Epithelial cell of proximal tubule (primary cell): ENCODE results near the gene CEMIP. TPM values are rescaled to one million over a fixed set of nuclear protein-coding genes. Genes with fewer than 3 reads are reported as not detected.
"Not testable (repeated sequence)": the region's sequence is repeated elsewhere in the genome, so short reads cannot be mapped to it uniquely, and the experiment has no call there.

Experiments
- DNase-seq: peaks from one replicate; pipeline ENCODE4 v3.0.0-alpha.2; 2011; ENCODE audit warnings: low read depth
- H3K4me3 ChIP-seq: 2 replicates; pipeline ENCODE4 v1.5.1; 2011; ENCODE audit warnings: low read depth, mild to moderate bottlenecking, low read length
- CTCF ChIP-seq: conservative IDR thresholded peaks from 2 replicates; pipeline ENCODE4 v1.5.1; 2012; ENCODE audit warnings: low read depth, mild to moderate bottlenecking, low read length
- total RNA-seq: library from RNA; depleted of rRNA; stranded (reverse); fragments of >200 nt; gene quantifications from 2 replicates; pipeline ENCODE4 v1.2.3, GENCODE V29; 2015

The CEMIP gene
- total RNA-seq, 1 donor from 2014 or later, result 0.06 TPM

DNA sequence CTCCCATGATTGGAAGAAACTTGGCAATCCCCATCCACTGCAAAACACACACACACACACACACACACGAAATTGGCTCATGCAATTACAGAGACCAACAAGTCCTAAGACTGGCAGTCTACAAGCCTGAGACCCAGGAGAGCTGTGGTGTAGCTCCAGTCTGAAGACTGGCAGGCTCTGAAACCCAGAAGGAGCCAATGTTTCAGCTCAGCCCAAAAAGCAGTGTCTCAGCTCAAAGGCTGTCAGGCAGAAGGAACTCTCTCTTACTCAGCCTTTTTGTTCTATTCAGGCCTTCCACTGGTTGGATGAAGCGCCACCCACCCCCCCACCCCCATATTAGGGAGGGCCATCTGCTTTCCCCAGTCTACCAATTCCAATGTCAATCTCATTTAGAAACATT, 178.4 kb downstream of the CEMIP start:
- no peak for DNase-seq
- TF ChIP-seq CTCF, result no peak
- H3K4me3 ChIP-seq, result no peak overlapping the region

- DNase-seq, result no peak
- no peak overlapping the region for H3K4me3 ChIP-seq
- TF ChIP-seq CTCF, result no peak
Observed at GRCh38 chr15:80957976-80958375, 178.8 kb downstream of the CEMIP start.

DNA sequence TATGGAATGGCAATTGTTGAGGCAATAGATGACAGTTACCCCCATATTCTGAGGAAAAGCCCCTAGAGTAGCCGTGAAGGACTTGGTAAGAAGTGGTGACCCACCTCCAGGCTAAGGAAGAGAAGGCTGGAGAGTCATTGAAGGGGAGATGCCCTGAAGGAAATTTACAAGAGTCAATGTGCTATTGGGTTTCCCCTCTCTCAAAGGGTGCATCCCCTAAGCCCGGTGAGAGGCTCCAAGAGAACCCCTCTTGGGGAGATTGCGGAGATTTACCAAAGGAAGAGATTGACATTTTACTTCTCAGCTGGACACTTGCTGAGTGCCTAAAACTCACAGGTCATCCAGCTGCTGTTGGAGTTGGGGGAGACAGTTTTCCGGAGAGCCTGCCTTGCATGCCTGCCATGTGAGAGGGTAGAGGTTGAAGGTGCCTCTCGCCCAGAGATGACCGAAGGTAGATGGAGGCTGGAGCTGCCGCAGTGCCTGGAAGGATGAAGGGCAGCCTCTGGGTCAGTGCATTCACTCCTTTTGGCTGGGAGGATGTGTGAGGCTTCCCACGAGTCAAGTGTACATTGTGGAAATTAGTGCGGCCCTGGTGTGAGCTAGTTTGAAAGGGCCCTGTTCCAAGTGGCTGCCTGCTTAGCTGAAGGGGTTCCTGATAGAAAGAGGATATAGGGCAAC, 179.8 kb downstream of the CEMIP start:
- no peak for DNase-seq
- no peak for TF ChIP-seq CTCF
- H3K4me3 ChIP-seq, result no peak overlapping the region

DNA sequence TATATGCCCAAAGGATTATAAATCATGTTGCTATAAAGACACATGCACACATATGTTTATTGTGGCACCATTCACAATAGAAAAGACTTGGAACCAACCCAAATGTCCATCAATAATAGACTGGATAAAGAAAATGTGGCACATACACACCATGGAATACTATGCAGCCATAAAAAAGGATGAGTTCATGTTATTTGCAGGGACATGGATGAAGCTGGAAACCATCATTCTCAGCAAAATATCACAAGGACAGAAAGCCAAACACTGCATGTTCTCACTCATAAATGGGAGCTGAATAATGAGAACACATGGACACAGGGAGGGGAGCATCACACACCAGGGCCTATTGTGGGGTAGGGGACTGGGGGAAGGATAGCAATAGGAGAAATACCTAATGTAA, 186.3 kb downstream of the CEMIP start:
- not testable (repeated sequence) for H3K4me3 ChIP-seq, DNase-seq

DNA sequence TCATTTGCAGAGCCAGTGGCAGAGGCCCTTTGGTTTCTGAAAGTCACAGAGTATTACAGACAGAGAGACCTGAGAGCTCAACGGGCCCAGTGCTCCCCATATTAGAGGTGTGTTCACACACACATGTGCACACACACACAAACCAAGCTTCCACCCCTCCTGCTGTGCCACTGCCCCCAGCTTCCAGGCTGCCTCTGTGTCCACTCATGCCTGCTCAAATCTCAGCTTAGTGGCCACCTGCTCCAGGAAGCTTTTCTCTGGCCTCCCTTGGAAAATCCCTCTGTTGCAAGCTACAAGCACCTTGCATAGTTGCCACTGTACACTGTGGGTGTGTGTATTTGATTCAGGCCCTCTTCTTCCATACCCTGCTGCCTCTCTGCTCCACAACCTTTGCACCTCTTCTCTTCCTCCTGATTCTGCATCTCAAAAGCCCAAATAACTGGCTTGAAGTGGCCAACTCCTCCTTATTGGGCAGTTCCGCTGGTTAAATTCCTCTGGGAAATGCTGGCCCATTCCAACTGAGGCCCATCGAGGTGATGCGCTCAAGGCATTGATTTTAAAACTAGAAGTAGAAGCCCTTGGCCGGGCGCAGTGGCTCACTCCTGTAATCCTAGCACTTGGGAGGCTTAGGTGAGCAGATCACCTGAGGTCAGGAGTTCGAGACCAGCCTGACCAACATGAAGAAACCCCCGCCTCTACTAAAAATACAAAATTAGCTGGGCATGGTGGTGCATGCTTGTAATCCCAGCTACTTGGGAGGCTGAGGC, 187.4 kb downstream of the CEMIP start:
- no peak for DNase-seq
- no peak for TF ChIP-seq CTCF
- no peak overlapping the region for H3K4me3 ChIP-seq

DNA sequence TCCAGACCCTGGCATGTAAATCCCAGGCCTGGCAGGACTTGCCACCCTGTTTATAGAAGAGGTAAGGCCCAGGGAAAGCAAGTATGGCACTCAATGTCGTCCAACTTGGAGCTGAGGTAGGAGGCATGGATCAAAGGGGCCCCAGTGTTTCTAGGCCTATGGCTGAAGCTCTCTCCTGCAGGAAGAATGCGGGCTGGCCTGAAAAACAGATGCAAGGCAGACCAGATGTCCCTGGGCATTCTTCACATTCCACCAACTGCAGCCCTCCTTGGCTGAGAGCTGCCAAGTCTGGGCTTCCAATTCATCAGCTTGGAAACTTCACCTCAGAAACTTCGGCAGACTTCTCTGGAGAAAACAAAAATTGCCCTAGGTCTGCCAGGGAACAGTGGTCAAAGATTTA, 188.3 kb downstream of the CEMIP start:
- no peak for TF ChIP-seq CTCF
- no peak overlapping the region for H3K4me3 ChIP-seq
- DNase-seq, result no peak

DNA sequence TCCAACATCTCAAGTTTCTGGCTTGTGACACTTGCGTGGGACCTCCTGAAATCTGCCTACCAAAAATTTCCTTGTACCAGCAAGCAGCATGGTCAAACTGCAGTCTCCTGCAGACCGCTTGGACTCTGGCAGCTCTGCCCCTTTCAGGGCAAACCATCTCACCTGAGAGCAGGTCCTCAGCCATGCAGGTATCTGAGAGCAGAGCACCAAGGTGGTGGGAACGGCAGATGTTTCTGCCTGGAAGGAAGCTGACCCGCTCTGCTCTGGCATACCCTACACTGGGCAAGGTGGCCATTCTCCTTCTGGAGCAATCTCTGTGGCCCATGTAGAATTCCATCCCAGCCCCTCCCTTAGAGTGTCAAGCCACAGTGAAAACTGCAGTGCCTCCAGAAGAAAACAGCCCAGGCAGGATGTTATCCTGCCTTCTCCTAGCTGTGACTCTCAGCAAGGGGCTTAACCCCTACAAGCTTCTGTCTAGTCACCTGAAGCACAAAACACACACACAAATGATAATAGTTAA, 188.9 kb downstream of the CEMIP start:
- no peak for DNase-seq
- no peak for TF ChIP-seq CTCF
- no peak overlapping the region for H3K4me3 ChIP-seq
